Measurements from ENCODE around the gene TSPAN17.

- TF ChIP-seq CTCF (IDR thresholded peaks at IDR 0.05) (no peak), POLR2A (IDR thresholded peaks at IDR 0.05) (no peak)
Observed at GRCh38 chr5:176694631-176695030, 47.3 kb downstream of the TSPAN17 start.

Measured in lower leg skin (tissue), 3 donors.